ENCODE data around the gene NKX3-2. TPM values are rescaled to one million over a fixed set of nuclear protein-coding genes. Genes with fewer than 3 reads are reported as not detected.

The NKX3-2 gene
- total RNA-seq, 1 experiment from 2014 or later, result 1.2 TPM

- no TSS peak for BruUV-seq (replicated peaks)
- no peak for TF ChIP-seq POLR2AphosphoS5 (IDR thresholded peaks at IDR 0.05; ENCODE audit: low read depth, low read length)
- POLR2A ChIA-PET, result no interaction called here
- Histone ChIP-seq H3K4me1 (ENCODE audit: control insufficient read depth, insufficient read depth, low read length) (no peaks in the 10 kb centered on the region), H3K9me3 (ENCODE audit: control insufficient read depth, insufficient read depth, low read depth, low read length) (no peaks in the 10 kb centered on the region), H3K27me3 (ENCODE audit: control insufficient read depth, insufficient read depth, low read length) (no peaks in the 10 kb centered on the region), H3K4me3 (ENCODE audit: low read depth in 2 of 2, low read length in 2 of 2) (no peak overlapping the region), H3K27ac (ENCODE audit: low read length) (no peak overlapping the region), H3K36me3 (ENCODE audit: control insufficient read depth, insufficient read depth, low read length) (no peaks in the 10 kb centered on the region)
- intact Hi-C loops (cut with micrococcal nuclease; ENCODE audit: unreplicated experiment), result no loop called here
- ATAC-seq, result no peak
- CTCF ChIA-PET, result no interaction called here
- in situ Hi-C loops (cut with HindIII; ENCODE audit: low pct_unique_long_range_greater_than_20kb, low sequenced_read_pairs), result no loop called here
- DNase-seq (ENCODE audit: low read depth, low spot score), result no peak
Observed at GRCh38 chr4:13514722-13515121, 29.6 kb downstream of the NKX3-2 start.

- POLR2A ChIA-PET, result no interaction called here
- no peaks in the 10 kb centered on the region for H3K9me3 ChIP-seq (ENCODE audit: control insufficient read depth, insufficient read depth, low read depth, low read length)
- H3K27ac ChIP-seq (ENCODE audit: low read length), result no peak overlapping the region
- in situ Hi-C loops (cut with HindIII; ENCODE audit: low pct_unique_long_range_greater_than_20kb, low sequenced_read_pairs), result no loop called here
- BruUV-seq (replicated peaks), result no TSS peak
- ATAC-seq (no peak), DNase-seq (ENCODE audit: low read depth, low spot score) (no peak)
- H3K27me3 ChIP-seq (ENCODE audit: control insufficient read depth, insufficient read depth, low read length), result no peaks in the 10 kb centered on the region
- H3K4me3 ChIP-seq (ENCODE audit: low read depth in 2 of 2, low read length in 2 of 2), result no peak overlapping the region
- CTCF ChIA-PET, result no interaction called here
- intact Hi-C loops (cut with micrococcal nuclease; ENCODE audit: unreplicated experiment), result no loop called here
- TF ChIP-seq REST (IDR thresholded peaks at IDR 0.05; ENCODE audit: insufficient read depth in 1 of 2, low read depth in 2 of 2, low read length in 1 of 2) (no peak), CTCF (IDR thresholded peaks at IDR 0.05) (no peak), POLR2AphosphoS5 (IDR thresholded peaks at IDR 0.05; ENCODE audit: low read depth, low read length) (no peak), SIN3A (IDR thresholded peaks at IDR 0.05; ENCODE audit: borderline replicate concordance, insufficient read depth, low read depth, low read length) (no peak), TCF7L2 (IDR thresholded peaks at IDR 0.05; ENCODE audit: low read depth, low read length) (no peak)
- no peaks in the 10 kb centered on the region for H3K4me1 ChIP-seq (ENCODE audit: control insufficient read depth, insufficient read depth, low read length)
- no peaks in the 10 kb centered on the region; the same call in 1 of the 2 replicates for H3K36me3 ChIP-seq (ENCODE audit: control insufficient read depth, insufficient read depth, low read length)
Observed at GRCh38 chr4:13511101-13511500, 33.2 kb downstream of the NKX3-2 start.

- TF ChIP-seq SIN3A (IDR thresholded peaks at IDR 0.05; ENCODE audit: borderline replicate concordance, insufficient read depth, low read depth, low read length) (no peak), POLR2AphosphoS5 (IDR thresholded peaks at IDR 0.05; ENCODE audit: low read depth, low read length) (no peak), TCF7L2 (IDR thresholded peaks at IDR 0.05; ENCODE audit: low read depth, low read length) (no peak), REST (IDR thresholded peaks at IDR 0.05; ENCODE audit: insufficient read depth in 1 of 2, low read depth in 2 of 2, low read length in 1 of 2) (no peak)
- ChIA-PET POLR2A (no interaction called here), CTCF (no interaction called here)
- Histone ChIP-seq H3K4me1 (ENCODE audit: control insufficient read depth, insufficient read depth, low read length) (no peaks in the 10 kb centered on the region), H3K36me3 (ENCODE audit: control insufficient read depth, insufficient read depth, low read length) (no peaks in the 10 kb centered on the region; the same call in 1 of the 2 replicates), H3K27ac (ENCODE audit: low read length) (no peak overlapping the region), H3K4me3 (ENCODE audit: low read depth in 2 of 2, low read length in 2 of 2) (no peak overlapping the region), H3K9me3 (ENCODE audit: control insufficient read depth, insufficient read depth, low read depth, low read length) (no peaks in the 10 kb centered on the region), H3K27me3 (ENCODE audit: control insufficient read depth, insufficient read depth, low read length) (no peaks in the 10 kb centered on the region)
- intact Hi-C loops (cut with micrococcal nuclease; ENCODE audit: unreplicated experiment), result no loop called here
- no TSS peak for BruUV-seq (replicated peaks)
- in situ Hi-C loops (cut with HindIII; ENCODE audit: low pct_unique_long_range_greater_than_20kb, low sequenced_read_pairs), result no loop called here
- DNase-seq (ENCODE audit: low read depth, low spot score) (no peak), ATAC-seq (no peak)
Observed at GRCh38 chr4:13509442-13509841, 34.9 kb downstream of the NKX3-2 start.
